ENCODE measurements around the gene SEMA4C. TPM values are rescaled to one million over a fixed set of nuclear protein-coding genes. Genes with fewer than 3 reads are reported as not detected.

SEMA4C gene
- total and polyA plus RNA-seq, 8 donors, result 25.9 to 60.2 (median 43.9) TPM

DNA sequence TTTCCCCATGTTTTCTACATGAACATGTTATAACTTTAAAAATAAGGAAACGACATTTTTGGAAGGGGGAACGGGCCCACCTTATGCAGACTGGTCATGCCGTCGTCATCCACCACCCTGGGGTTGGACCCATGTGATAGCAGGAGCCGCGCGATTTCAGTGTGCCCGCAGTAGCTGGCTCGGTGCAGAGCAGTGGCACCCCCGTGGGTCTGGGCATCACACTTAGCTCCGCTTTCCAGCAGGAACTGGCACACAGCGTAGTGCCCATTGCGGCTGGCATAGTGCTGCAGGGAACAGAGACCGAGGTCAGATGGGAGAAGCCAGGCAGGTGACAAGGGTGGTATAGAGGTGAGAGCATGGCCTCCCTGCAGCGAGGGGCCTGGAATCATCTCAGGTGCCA lies 16.6 kb downstream of the SEMA4C start:
- TF ChIP-seq CTCF (IDR thresholded peaks at IDR 0.05), result no peak
- Histone ChIP-seq H3K36me3 (peaks cover 0 to 59% of the 10 kb centered on the region in 2 donors), H3K27ac (no peak overlapping the region)

GRCh38 chr2:96852667-96853066 lies 17.2 kb downstream of the SEMA4C start:
- Histone ChIP-seq H3K36me3 (peaks cover 0 to 66% of the 10 kb centered on the region in 2 donors), H3K4me3 (no peak overlapping the region), H3K9me3 (no peaks in the 10 kb centered on the region), H3K4me1 (peaks cover 4 to 9% of the 10 kb centered on the region in 2 donors), H3K27ac (no peak overlapping the region), H3K27me3 (no peaks in the 10 kb centered on the region)
- no peak for ATAC-seq
- TF ChIP-seq CTCF (IDR thresholded peaks at IDR 0.05), result no peak
- intact Hi-C loops (cut with DNase I), result no loop called here
- DNase-seq, result no peak

More for the DNA sequence above, 16.6 kb downstream of the SEMA4C start:
- H3K27me3 ChIP-seq, result no peaks in the 10 kb centered on the region
- intact Hi-C loops (cut with DNase I), result no loop called here
- ATAC-seq, result no peak
- H3K9me3 ChIP-seq, result no peaks in the 10 kb centered on the region
- peaks cover 4 to 9% of the 10 kb centered on the region in 2 donors for H3K4me1 ChIP-seq
- H3K4me3 ChIP-seq, result no peak overlapping the region
- no peak for DNase-seq

- peaks cover 0 to 81% of the 10 kb centered on the region in 2 donors for H3K36me3 ChIP-seq
- no peaks in the 10 kb centered on the region for H3K27me3 ChIP-seq
- intact Hi-C loops (cut with DNase I), result no loop called here
- DNase-seq (peak in 1 of 4 donors; percentile 51), ATAC-seq (no peak)
- no peak overlapping the region for H3K27ac ChIP-seq
- H3K9me3 ChIP-seq, result no peaks in the 10 kb centered on the region
- H3K4me3 ChIP-seq, result no peak overlapping the region
- TF ChIP-seq CTCF (IDR thresholded peaks at IDR 0.05), result no peak
- no peaks in the 10 kb centered on the region for H3K4me1 ChIP-seq
These were observed 21.6 kb downstream of the SEMA4C start for GRCh38 chr2:96848264-96848663.

GRCh38 chr2:96847586-96847985 lies 22.3 kb downstream of the SEMA4C start:
- ATAC-seq (no peak), DNase-seq (no peak)
- Histone ChIP-seq H3K27ac (no peak overlapping the region), H3K4me1 (no peaks in the 10 kb centered on the region), H3K27me3 (no peaks in the 10 kb centered on the region), H3K9me3 (no peaks in the 10 kb centered on the region), H3K4me3 (no peak overlapping the region), H3K36me3 (peaks cover 0 to 74% of the 10 kb centered on the region in 2 donors)
- no peak for TF ChIP-seq CTCF (IDR thresholded peaks at IDR 0.05)
- intact Hi-C loops (cut with DNase I), result no loop called here

GRCh38 chr2:96846825-96847224 lies 23.1 kb downstream of the SEMA4C start:
- Histone ChIP-seq H3K27me3 (no peaks in the 10 kb centered on the region), H3K9me3 (no peaks in the 10 kb centered on the region), H3K4me3 (no peak overlapping the region), H3K27ac (no peak overlapping the region), H3K4me1 (no peaks in the 10 kb centered on the region), H3K36me3 (peaks cover 0 to 66% of the 10 kb centered on the region in 2 donors)
- TF ChIP-seq CTCF (IDR thresholded peaks at IDR 0.05), result no peak
- intact Hi-C loops (cut with DNase I), result no loop called here
- DNase-seq, result peak in 1 of 4 donors; percentile 22
- no peak for ATAC-seq
